ENCODE data around the gene NEU3.
"Not testable (repeated sequence)": the region's sequence is repeated elsewhere in the genome, so short reads cannot be mapped to it uniquely, and the experiment has no call there.

NEU3 gene

DNA sequence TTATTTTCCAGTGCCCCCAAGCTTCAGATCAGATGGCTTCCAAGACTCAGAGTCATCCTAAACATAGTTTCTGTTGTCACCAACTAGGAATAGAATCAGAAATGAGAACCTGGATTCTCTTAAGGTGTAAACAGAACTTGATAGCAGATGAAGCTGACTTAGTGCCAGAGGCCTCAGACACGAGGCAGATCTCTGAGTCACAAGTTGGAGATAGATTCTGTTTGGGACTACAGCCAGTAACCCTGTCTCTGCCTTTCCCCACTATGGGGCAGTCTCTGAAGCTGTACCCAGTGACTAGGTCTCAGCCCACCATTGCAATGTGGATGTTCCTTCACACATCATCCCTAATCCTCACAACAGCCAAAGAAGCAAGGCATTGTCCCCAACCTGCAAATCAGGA, 25.4 kb downstream of the NEU3 start:
- H3K4me2 ChIP-seq (ENCODE audit: low read length) = no peak overlapping the region
- H3K36me3 ChIP-seq (replicated peaks; ENCODE audit: low read depth, low read length) = peaks cover 29% of the 10 kb centered on the region
- H4K20me1 ChIP-seq (ENCODE audit: insufficient read depth, low read length) = no peaks in the 10 kb centered on the region
- no peak overlapping the region for H3K27ac ChIP-seq (ENCODE audit: low read length)
- TF ChIP-seq, protein P1, sequence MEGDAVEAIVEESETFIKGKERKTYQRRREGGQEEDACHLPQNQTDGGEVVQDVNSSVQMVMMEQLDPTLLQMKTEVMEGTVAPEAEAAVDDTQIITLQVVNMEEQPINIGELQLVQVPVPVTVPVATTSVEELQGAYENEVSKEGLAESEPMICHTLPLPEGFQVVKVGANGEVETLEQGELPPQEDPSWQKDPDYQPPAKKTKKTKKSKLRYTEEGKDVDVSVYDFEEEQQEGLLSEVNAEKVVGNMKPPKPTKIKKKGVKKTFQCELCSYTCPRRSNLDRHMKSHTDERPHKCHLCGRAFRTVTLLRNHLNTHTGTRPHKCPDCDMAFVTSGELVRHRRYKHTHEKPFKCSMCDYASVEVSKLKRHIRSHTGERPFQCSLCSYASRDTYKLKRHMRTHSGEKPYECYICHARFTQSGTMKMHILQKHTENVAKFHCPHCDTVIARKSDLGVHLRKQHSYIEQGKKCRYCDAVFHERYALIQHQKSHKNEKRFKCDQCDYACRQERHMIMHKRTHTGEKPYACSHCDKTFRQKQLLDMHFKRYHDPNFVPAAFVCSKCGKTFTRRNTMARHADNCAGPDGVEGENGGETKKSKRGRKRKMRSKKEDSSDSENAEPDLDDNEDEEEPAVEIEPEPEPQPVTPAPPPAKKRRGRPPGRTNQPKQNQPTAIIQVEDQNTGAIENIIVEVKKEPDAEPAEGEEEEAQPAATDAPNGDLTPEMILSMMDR (IDR thresholded peaks at IDR 0.05; ENCODE audit: low read depth, low read length) = no peak
- TF ChIP-seq EZH2phosphoT487 (IDR thresholded peaks at IDR 0.05; ENCODE audit: low read depth) = no peak
- no peak overlapping the region for H2AFZ ChIP-seq (ENCODE audit: low read depth, low read length)
- H3K4me3 ChIP-seq (ENCODE audit: low read length) = no peak overlapping the region
- no peaks in the 10 kb centered on the region for H3K79me2 ChIP-seq (ENCODE audit: low read length)
- H3K27me3 ChIP-seq (ENCODE audit: low read depth, low read length) = no peaks in the 10 kb centered on the region
- no peaks in the 10 kb centered on the region for H3K9me3 ChIP-seq (ENCODE audit: insufficient read depth, low read length)
- no peaks in the 10 kb centered on the region for H3K4me1 ChIP-seq (ENCODE audit: low read length)
- no peak overlapping the region for H3K9ac ChIP-seq (ENCODE audit: low read length)

DNA sequence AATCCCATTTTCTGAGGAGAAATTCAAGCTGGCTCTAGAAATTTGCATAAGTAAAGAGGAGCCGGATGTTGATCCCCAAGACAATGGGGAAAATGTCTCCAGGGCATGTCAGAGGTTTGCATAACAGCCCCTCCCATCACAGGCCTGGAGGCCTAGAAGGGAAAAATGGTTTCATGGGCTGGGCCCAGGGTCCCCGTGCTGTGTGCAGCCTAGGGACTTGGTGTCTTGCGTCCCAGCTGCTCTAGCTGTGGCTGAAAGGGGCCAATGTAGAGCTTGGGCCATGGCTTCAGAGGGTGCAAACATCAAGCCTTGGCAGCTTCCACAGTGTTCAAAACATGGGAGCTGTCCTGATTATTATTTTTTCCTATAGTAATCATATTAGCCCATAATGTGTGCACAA, 30.5 kb downstream of the NEU3 start:
- not testable (repeated sequence) for H3K4me2 ChIP-seq (ENCODE audit: low read length); H3K9me3 ChIP-seq (ENCODE audit: insufficient read depth, low read length); H3K27me3 ChIP-seq (ENCODE audit: low read depth, low read length); H3K4me3 ChIP-seq (ENCODE audit: low read length); H3K79me2 ChIP-seq (ENCODE audit: low read length); H3K36me3 ChIP-seq (replicated peaks; ENCODE audit: low read depth, low read length); H3K9ac ChIP-seq (ENCODE audit: low read length); H2AFZ ChIP-seq (ENCODE audit: low read depth, low read length); H4K20me1 ChIP-seq (ENCODE audit: insufficient read depth, low read length); H3K27ac ChIP-seq (ENCODE audit: low read length)
- peaks cover 23% of the 10 kb centered on the region for H3K4me1 ChIP-seq (ENCODE audit: low read length)

GRCh38 chr11:75020328-75020727, 31.6 kb downstream of the NEU3 start:
- not testable (repeated sequence) for H3K79me2 ChIP-seq (ENCODE audit: low read length); H3K9ac ChIP-seq (ENCODE audit: low read length); H3K27ac ChIP-seq (ENCODE audit: low read length); H3K4me3 ChIP-seq (ENCODE audit: low read length); H3K4me2 ChIP-seq (ENCODE audit: low read length); H2AFZ ChIP-seq (ENCODE audit: low read depth, low read length); H3K36me3 ChIP-seq (replicated peaks; ENCODE audit: low read depth, low read length); H3K27me3 ChIP-seq (ENCODE audit: low read depth, low read length); H3K9me3 ChIP-seq (ENCODE audit: insufficient read depth, low read length); H4K20me1 ChIP-seq (ENCODE audit: insufficient read depth, low read length)
- H3K4me1 ChIP-seq (ENCODE audit: low read length) = peaks cover 34% of the 10 kb centered on the region

GRCh38 chr11:75022296-75022695, 33.6 kb downstream of the NEU3 start:
- Histone ChIP-seq H3K9ac (ENCODE audit: low read length) (peak overlapping the region; percentile 33; the same call in 1 of the 2 replicates), H3K36me3 (replicated peaks; ENCODE audit: low read depth, low read length) (no peaks in the 10 kb centered on the region), H3K27ac (ENCODE audit: low read length) (peak overlapping the region; percentile 5; the same call in 1 of the 2 replicates), H3K9me3 (ENCODE audit: insufficient read depth, low read length) (no peaks in the 10 kb centered on the region), H3K4me2 (ENCODE audit: low read length) (peak overlapping the region; percentile 56), H3K79me2 (ENCODE audit: low read length) (no peaks in the 10 kb centered on the region), H3K27me3 (ENCODE audit: low read depth, low read length) (no peaks in the 10 kb centered on the region), H4K20me1 (ENCODE audit: insufficient read depth, low read length) (no peaks in the 10 kb centered on the region), H2AFZ (ENCODE audit: low read depth, low read length) (peak overlapping the region; percentile 12; the same call in 1 of the 2 replicates), H3K4me3 (ENCODE audit: low read length) (peak overlapping the region; percentile 3; the same call in 1 of the 2 replicates), H3K4me1 (ENCODE audit: low read length) (peaks cover 35% of the 10 kb centered on the region)
- TF ChIP-seq, protein P1 (IDR thresholded peaks at IDR 0.05; ENCODE audit: low read depth, low read length) = no peak
- TF ChIP-seq EZH2phosphoT487 (IDR thresholded peaks at IDR 0.05; ENCODE audit: low read depth) = no peak

GRCh38 chr11:75022759-75023396, 34.1 kb downstream of the NEU3 start:
- Histone ChIP-seq H3K9ac (ENCODE audit: low read length) (peak overlapping the region; percentile 33; the same call in 1 of the 2 replicates), H3K79me2 (ENCODE audit: low read length) (no peaks in the 10 kb centered on the region), H4K20me1 (ENCODE audit: insufficient read depth, low read length) (no peaks in the 10 kb centered on the region), H3K4me3 (ENCODE audit: low read length) (peak overlapping the region; percentile 3; the same call in 1 of the 2 replicates), H3K9me3 (ENCODE audit: insufficient read depth, low read length) (no peaks in the 10 kb centered on the region), H3K27ac (ENCODE audit: low read length) (peak overlapping the region; percentile 28; the same call in 1 of the 2 replicates), H3K4me1 (ENCODE audit: low read length) (peaks cover 35% of the 10 kb centered on the region), H3K36me3 (replicated peaks; ENCODE audit: low read depth, low read length) (no peaks in the 10 kb centered on the region), H3K4me2 (ENCODE audit: low read length) (peak overlapping the region; percentile 56), H2AFZ (ENCODE audit: low read depth, low read length) (peak overlapping the region; percentile 12; the same call in 1 of the 2 replicates), H3K27me3 (ENCODE audit: low read depth, low read length) (no peaks in the 10 kb centered on the region)
- TF ChIP-seq, protein P1 (IDR thresholded peaks at IDR 0.05; ENCODE audit: low read depth, low read length) = peak; percentile 99
- TF ChIP-seq EZH2phosphoT487 (IDR thresholded peaks at IDR 0.05; ENCODE audit: low read depth) = no peak
